HL-60 (cell line): Measurements from ENCODE around the gene ACD.

Experiments used
- DNase-seq, 2 experiments: peaks; one replicate each; pipeline ENCODE4 v3.0.0-alpha.2; 2010 to 2020; ENCODE audit warnings: low read depth in 1 of 2, low spot score in 1 of 2
- H3K27ac ChIP-seq: fragments of 250-450 bp; sonication (Bioruptor Pico); replicated peaks from 2 replicates; pipeline ENCODE4 v1.5.1; 2020; ENCODE audit warnings: mild to moderate bottlenecking, moderate library complexity
- H3K27me3 ChIP-seq: fragments of 250-450 bp; sonication (Bioruptor Pico); 2 replicates; pipeline ENCODE4 v1.5.1; 2021; ENCODE audit warnings: mild to moderate bottlenecking, moderate library complexity; ENCODE audit not compliant: insufficient read depth, poor library complexity, severe bottlenecking
- H3K4me3 ChIP-seq: replicated peaks from 2 replicates; pipeline ENCODE4 v1.5.1; 2011; ENCODE audit warnings: mild to moderate bottlenecking, control low read depth, low read length; ENCODE audit not compliant: insufficient read depth
- GABPA ChIP-seq: IDR thresholded peaks from 2 replicates; pipeline ENCODE4 v1.6.1; 2012; ENCODE audit warnings: low read depth
- POLR2AphosphoS5 ChIP-seq: IDR thresholded peaks from 2 replicates; pipeline ENCODE4 v1.6.1; 2012; ENCODE audit warnings: low read depth
- SPI1 ChIP-seq: IDR thresholded peaks from 2 replicates; pipeline ENCODE4 v1.6.1; 2012; ENCODE audit warnings: low read depth, mild to moderate bottlenecking, borderline replicate concordance
- TF ChIP-seq, protein P1 (sequence below): IDR thresholded peaks from one replicate; pipeline ENCODE4 v1.5.1; 2011; ENCODE audit warnings: low read length, control low read depth, inconsistent platforms; ENCODE audit not compliant: insufficient read depth
- TF ChIP-seq, protein P2 (sequence below): IDR thresholded peaks from 2 replicates; pipeline ENCODE4 v1.6.1; 2012; ENCODE audit warnings: low read depth; ENCODE audit not compliant: insufficient replicate concordance

Gene ACD

GRCh38 chr16:67647681-67648080 lies 12.4 kb downstream of the ACD start:
- no peak overlapping the region for H3K27ac ChIP-seq
- TF ChIP-seq, protein P1, sequence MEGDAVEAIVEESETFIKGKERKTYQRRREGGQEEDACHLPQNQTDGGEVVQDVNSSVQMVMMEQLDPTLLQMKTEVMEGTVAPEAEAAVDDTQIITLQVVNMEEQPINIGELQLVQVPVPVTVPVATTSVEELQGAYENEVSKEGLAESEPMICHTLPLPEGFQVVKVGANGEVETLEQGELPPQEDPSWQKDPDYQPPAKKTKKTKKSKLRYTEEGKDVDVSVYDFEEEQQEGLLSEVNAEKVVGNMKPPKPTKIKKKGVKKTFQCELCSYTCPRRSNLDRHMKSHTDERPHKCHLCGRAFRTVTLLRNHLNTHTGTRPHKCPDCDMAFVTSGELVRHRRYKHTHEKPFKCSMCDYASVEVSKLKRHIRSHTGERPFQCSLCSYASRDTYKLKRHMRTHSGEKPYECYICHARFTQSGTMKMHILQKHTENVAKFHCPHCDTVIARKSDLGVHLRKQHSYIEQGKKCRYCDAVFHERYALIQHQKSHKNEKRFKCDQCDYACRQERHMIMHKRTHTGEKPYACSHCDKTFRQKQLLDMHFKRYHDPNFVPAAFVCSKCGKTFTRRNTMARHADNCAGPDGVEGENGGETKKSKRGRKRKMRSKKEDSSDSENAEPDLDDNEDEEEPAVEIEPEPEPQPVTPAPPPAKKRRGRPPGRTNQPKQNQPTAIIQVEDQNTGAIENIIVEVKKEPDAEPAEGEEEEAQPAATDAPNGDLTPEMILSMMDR, result no peak
- TF ChIP-seq, protein P2, sequence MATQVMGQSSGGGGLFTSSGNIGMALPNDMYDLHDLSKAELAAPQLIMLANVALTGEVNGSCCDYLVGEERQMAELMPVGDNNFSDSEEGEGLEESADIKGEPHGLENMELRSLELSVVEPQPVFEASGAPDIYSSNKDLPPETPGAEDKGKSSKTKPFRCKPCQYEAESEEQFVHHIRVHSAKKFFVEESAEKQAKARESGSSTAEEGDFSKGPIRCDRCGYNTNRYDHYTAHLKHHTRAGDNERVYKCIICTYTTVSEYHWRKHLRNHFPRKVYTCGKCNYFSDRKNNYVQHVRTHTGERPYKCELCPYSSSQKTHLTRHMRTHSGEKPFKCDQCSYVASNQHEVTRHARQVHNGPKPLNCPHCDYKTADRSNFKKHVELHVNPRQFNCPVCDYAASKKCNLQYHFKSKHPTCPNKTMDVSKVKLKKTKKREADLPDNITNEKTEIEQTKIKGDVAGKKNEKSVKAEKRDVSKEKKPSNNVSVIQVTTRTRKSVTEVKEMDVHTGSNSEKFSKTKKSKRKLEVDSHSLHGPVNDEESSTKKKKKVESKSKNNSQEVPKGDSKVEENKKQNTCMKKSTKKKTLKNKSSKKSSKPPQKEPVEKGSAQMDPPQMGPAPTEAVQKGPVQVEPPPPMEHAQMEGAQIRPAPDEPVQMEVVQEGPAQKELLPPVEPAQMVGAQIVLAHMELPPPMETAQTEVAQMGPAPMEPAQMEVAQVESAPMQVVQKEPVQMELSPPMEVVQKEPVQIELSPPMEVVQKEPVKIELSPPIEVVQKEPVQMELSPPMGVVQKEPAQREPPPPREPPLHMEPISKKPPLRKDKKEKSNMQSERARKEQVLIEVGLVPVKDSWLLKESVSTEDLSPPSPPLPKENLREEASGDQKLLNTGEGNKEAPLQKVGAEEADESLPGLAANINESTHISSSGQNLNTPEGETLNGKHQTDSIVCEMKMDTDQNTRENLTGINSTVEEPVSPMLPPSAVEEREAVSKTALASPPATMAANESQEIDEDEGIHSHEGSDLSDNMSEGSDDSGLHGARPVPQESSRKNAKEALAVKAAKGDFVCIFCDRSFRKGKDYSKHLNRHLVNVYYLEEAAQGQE, result no peak
- no peak for TF ChIP-seq SPI1
- no peak for TF ChIP-seq GABPA
- TF ChIP-seq POLR2AphosphoS5, result no peak
- H3K27me3 ChIP-seq, result no peaks in the 10 kb centered on the region
- H3K4me3 ChIP-seq, result no peak overlapping the region
- no peak for DNase-seq

DNA sequence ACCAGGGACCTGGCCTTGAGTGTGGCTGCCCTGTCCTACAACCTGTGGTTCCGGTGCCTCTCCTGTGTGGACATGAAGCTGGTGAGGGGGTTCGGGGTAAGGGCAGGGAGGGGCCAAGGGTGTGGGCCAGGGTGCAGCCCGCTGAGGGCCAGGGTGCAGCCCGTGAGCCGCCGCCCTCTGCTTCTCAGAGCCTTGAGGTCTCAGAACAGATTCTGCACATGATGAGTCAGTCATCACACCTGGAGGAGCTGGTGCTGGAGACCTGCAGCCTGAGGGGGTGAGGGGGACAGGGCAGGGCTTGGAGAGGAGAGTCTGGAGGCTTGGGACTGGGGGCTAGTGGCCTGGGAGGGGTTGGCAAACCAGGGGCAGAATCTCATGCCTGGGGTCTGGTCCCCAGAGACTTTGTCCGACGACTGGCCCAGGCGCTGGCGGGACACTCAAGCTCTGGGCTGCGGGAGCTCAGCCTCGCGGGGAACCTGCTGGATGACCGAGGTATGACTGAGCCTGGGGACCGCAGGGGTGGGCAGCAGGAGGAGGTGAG lies 12.9 kb downstream of the ACD start:
- no peaks in the 10 kb centered on the region for H3K27me3 ChIP-seq
- TF ChIP-seq SPI1 (no peak), GABPA (no peak), POLR2AphosphoS5 (no peak)
- TF ChIP-seq, protein P1, result no peak
- TF ChIP-seq, protein P2, result no peak
- no peak overlapping the region for H3K4me3 ChIP-seq
- DNase-seq, result no peak
- H3K27ac ChIP-seq, result no peak overlapping the region

- Histone ChIP-seq H3K27me3 (no peaks in the 10 kb centered on the region), H3K4me3 (peak overlapping the region; percentile 32; the same call in 1 of the 2 replicates), H3K27ac (no peak overlapping the region)
- TF ChIP-seq, protein P1, result no peak
- TF ChIP-seq, protein P2, result no peak
- TF ChIP-seq GABPA, result no peak
- no peak for TF ChIP-seq SPI1
- no peak for TF ChIP-seq POLR2AphosphoS5
- no peak for DNase-seq
These were observed 14.5 kb downstream of the ACD start for GRCh38 chr16:67645397-67646121.
